GM23338 (cell line): ENCODE data around the gene CSPG4. TPM values are rescaled to one million over a fixed set of nuclear protein-coding genes. Genes with fewer than 3 reads are reported as not detected.
"Not testable (repeated sequence)": the region's sequence is repeated elsewhere in the genome, so short reads cannot be mapped to it uniquely, and the experiment has no call there.

ENCODE experiments used
- ATAC-seq: fragments of 200-7000 bp; cut with Tn5 transposase; 3 replicates; pipeline ENCODE4 v1.9.1; 2020
- DNase-seq: peaks from one replicate; pipeline ENCODE4 v3.0.0-alpha.2; 2015; ENCODE audit warnings: low spot score
- H2AFZ ChIP-seq: fragments of 200-600 bp; sonication (generic); 2 replicates; pipeline ENCODE4 v1.8.0; 2016; ENCODE audit warnings: antibody characterized with exemption, mild to moderate bottlenecking, moderate library complexity
- H3F3A ChIP-seq: fragments of 200-600 bp; sonication (generic); replicated peaks from 2 replicates; pipeline ENCODE4 v1.8.0; 2017; ENCODE audit warnings: antibody characterized with exemption, mixed run types, low read depth
- H3K27ac ChIP-seq: fragments of 200-600 bp; sonication (generic); 2 replicates; pipeline ENCODE4 v1.6.1; 2016; ENCODE audit warnings: low read depth
- H3K27me3 ChIP-seq: fragments of 200-600 bp; sonication (generic); 2 replicates; pipeline ENCODE4 v1.8.0; 2016; ENCODE audit warnings: mild to moderate bottlenecking, mixed run types, moderate library complexity; ENCODE audit not compliant: insufficient read depth
- H3K36me3 ChIP-seq: fragments of 200-600 bp; sonication (generic); 2 replicates; pipeline ENCODE4 v1.8.0; 2016; ENCODE audit warnings: mild to moderate bottlenecking; ENCODE audit not compliant: insufficient read depth
- H3K4me1 ChIP-seq: fragments of 200-600 bp; sonication (generic); 2 replicates; pipeline ENCODE4 v1.8.0; 2016; ENCODE audit warnings: mild to moderate bottlenecking, moderate library complexity; ENCODE audit not compliant: insufficient read depth
- H3K4me2 ChIP-seq: fragments of 200-600 bp; sonication (generic); 2 replicates; pipeline ENCODE4 v1.7.1; 2017; ENCODE audit warnings: mixed run types
- H3K4me3 ChIP-seq: fragments of 200-600 bp; sonication (generic); 2 replicates; pipeline ENCODE4 v1.6.1; 2016; ENCODE audit warnings: mixed run types
- H3K79me2 ChIP-seq: fragments of 200-600 bp; sonication (generic); replicated peaks from 2 replicates; pipeline ENCODE4 v1.8.0; 2017; ENCODE audit warnings: mild to moderate bottlenecking; ENCODE audit not compliant: insufficient read depth
- H3K9me2 ChIP-seq: fragments of 200-600 bp; sonication (generic); 2 replicates; pipeline ENCODE4 v1.8.0; 2017; ENCODE audit not compliant: insufficient read depth
- H4K20me1 ChIP-seq: fragments of 200-600 bp; sonication (generic); replicated peaks from 2 replicates; pipeline ENCODE4 v1.8.0; 2017; ENCODE audit warnings: mild to moderate bottlenecking; ENCODE audit not compliant: insufficient read depth
- H3K27ac Mint-ChIP-seq: 2 replicates; pipeline ENCODE4 v1.8.0; 2020; ENCODE audit warnings: inconsistent platforms, mild to moderate bottlenecking, moderate library complexity, mixed read lengths
- H3K27me3 Mint-ChIP-seq: 3 replicates; pipeline ENCODE4 v1.8.0; 2022; ENCODE audit warnings: low read depth, mild to moderate bottlenecking, moderate library complexity, mixed read lengths, inconsistent platforms; ENCODE audit not compliant: insufficient read depth, poor library complexity
- H3K36me3 Mint-ChIP-seq: 3 replicates; pipeline ENCODE4 v1.8.0; 2021; ENCODE audit warnings: low read depth, mild to moderate bottlenecking, inconsistent platforms, moderate library complexity, mixed read lengths
- H3K4me1 Mint-ChIP-seq: 3 replicates; pipeline ENCODE4 v1.8.0; 2020; ENCODE audit warnings: mild to moderate bottlenecking, inconsistent platforms, mixed read lengths
- H3K4me3 Mint-ChIP-seq: 3 replicates; pipeline ENCODE4 v1.8.0; 2021; ENCODE audit warnings: moderate library complexity, mild to moderate bottlenecking, inconsistent platforms, mixed read lengths
- H3K9me3 Mint-ChIP-seq: 3 replicates; pipeline ENCODE4 v1.8.0; 2020; ENCODE audit warnings: moderate library complexity, mild to moderate bottlenecking, inconsistent platforms, mixed read lengths
- CREB1 ChIP-seq: fragments of 250-450 bp; sonication (Bioruptor Pico); IDR thresholded peaks from 2 replicates; pipeline ENCODE4 v1.5.0; 2020; ENCODE audit warnings: low read depth, mild to moderate bottlenecking, moderate library complexity
- EZH2 ChIP-seq: fragments of 200-600 bp; sonication (generic); IDR thresholded peaks from one replicate; pipeline ENCODE4 v1.8.0; 2017; ENCODE audit warnings: antibody characterized with exemption, mild to moderate bottlenecking, low read depth; ENCODE audit not compliant: unreplicated experiment
- NANOG ChIP-seq: IDR thresholded peaks from 2 replicates; pipeline ENCODE4 v1.6.1; 2016; ENCODE audit warnings: antibody characterized with exemption, borderline replicate concordance
- ZNF114 ChIP-seq: fragments of 250-450 bp; sonication (Bioruptor Pico); IDR thresholded peaks from 2 replicates; pipeline ENCODE4 v1.5.0; 2020; ENCODE audit warnings: mild to moderate bottlenecking, moderate library complexity
- ZNF462 ChIP-seq: fragments of 250-450 bp; sonication (Bioruptor Pico); IDR thresholded peaks from 2 replicates; pipeline ENCODE4 v1.5.0; 2020; ENCODE audit warnings: mild to moderate bottlenecking, moderate library complexity
- polyA plus RNA-seq: library from polyadenylated mRNA; unstranded; fragments of >200 nt; fragmentation: Nextera tagmentation; extraction: Ambion mirVana; gene quantifications from 2 replicates; pipeline ENCODE4 v1.2.1, GENCODE V29; 2016
- total RNA-seq: library from RNA; depleted of rRNA; stranded (reverse); fragments of >200 nt; shearing (Covaris generic); gene quantifications from 2 replicates; pipeline ENCODE4 v1.2.3, GENCODE V29; 2014
- TF ChIP-seq, protein P1 (sequence below): IDR thresholded peaks from one replicate; pipeline ENCODE4 v1.6.1; 2018; ENCODE audit warnings: antibody characterized with exemption; ENCODE audit not compliant: unreplicated experiment

The CSPG4 gene
- total and polyA plus RNA-seq, 2 experiments from 2014 or later = 0.27 to 4.0 TPM

GRCh38 chr15:75680007-75680789 lies 32.5 kb downstream of the CSPG4 start:
- no peaks in the 10 kb centered on the region for H3K79me2 ChIP-seq
- Mint-ChIP-seq H3K27me3 (peaks cover 26% of the 10 kb centered on the region), H3K36me3 (no peaks in the 10 kb centered on the region; the same call in 2 of the 3 replicates), H3K27ac (peak overlapping the region; percentile 65; the same call in 1 of the 2 replicates), H3K9me3 (no peaks in the 10 kb centered on the region), H3K4me1 (peaks cover 36% of the 10 kb centered on the region), H3K4me3 (no peak overlapping the region; the same call in 2 of the 3 replicates)
- no peak overlapping the region for H2AFZ ChIP-seq
- H3K36me3 ChIP-seq = no peaks in the 10 kb centered on the region
- no peaks in the 10 kb centered on the region for H4K20me1 ChIP-seq
- peaks cover 12% of the 10 kb centered on the region; the same call in 1 of the 2 replicates for H3F3A ChIP-seq
- H3K27me3 ChIP-seq = no peaks in the 10 kb centered on the region
- peaks cover 16% of the 10 kb centered on the region for H3K4me1 ChIP-seq
- no peaks in the 10 kb centered on the region for H3K9me2 ChIP-seq
- 0 out of 2 replicates have a peak overlapping the region, but pooled peaks have one; percentile 51 for H3K4me2 ChIP-seq
- no peak overlapping the region for H3K4me3 ChIP-seq
- ATAC-seq (peak; percentile 68), DNase-seq (peak; percentile 60)
- no peak for TF ChIP-seq EZH2
- TF ChIP-seq ZNF462 = no peak
- TF ChIP-seq ZNF114 (CRISPR knock-in tag) = no peak
- TF ChIP-seq NANOG = no peak
- no peak for TF ChIP-seq CREB1 (CRISPR knock-in tag)
- TF ChIP-seq, protein P1, sequence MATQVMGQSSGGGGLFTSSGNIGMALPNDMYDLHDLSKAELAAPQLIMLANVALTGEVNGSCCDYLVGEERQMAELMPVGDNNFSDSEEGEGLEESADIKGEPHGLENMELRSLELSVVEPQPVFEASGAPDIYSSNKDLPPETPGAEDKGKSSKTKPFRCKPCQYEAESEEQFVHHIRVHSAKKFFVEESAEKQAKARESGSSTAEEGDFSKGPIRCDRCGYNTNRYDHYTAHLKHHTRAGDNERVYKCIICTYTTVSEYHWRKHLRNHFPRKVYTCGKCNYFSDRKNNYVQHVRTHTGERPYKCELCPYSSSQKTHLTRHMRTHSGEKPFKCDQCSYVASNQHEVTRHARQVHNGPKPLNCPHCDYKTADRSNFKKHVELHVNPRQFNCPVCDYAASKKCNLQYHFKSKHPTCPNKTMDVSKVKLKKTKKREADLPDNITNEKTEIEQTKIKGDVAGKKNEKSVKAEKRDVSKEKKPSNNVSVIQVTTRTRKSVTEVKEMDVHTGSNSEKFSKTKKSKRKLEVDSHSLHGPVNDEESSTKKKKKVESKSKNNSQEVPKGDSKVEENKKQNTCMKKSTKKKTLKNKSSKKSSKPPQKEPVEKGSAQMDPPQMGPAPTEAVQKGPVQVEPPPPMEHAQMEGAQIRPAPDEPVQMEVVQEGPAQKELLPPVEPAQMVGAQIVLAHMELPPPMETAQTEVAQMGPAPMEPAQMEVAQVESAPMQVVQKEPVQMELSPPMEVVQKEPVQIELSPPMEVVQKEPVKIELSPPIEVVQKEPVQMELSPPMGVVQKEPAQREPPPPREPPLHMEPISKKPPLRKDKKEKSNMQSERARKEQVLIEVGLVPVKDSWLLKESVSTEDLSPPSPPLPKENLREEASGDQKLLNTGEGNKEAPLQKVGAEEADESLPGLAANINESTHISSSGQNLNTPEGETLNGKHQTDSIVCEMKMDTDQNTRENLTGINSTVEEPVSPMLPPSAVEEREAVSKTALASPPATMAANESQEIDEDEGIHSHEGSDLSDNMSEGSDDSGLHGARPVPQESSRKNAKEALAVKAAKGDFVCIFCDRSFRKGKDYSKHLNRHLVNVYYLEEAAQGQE = no peak
- peak overlapping the region; percentile 74; the same call in 1 of the 2 replicates for H3K27ac ChIP-seq

- H3K4me3 Mint-ChIP-seq, H3K4me3 ChIP-seq, H3K27me3 ChIP-seq, DNase-seq, H3K36me3 Mint-ChIP-seq, H2AFZ ChIP-seq, H3K79me2 ChIP-seq, H3K36me3 ChIP-seq, H3K27ac Mint-ChIP-seq, H3K9me3 Mint-ChIP-seq, H3K9me2 ChIP-seq, H4K20me1 ChIP-seq, H3K27ac ChIP-seq, H3K4me2 ChIP-seq, ATAC-seq: not testable (repeated sequence)
- Histone ChIP-seq H3K4me1 (peaks cover 12% of the 10 kb centered on the region), H3F3A (peaks cover 12% of the 10 kb centered on the region; the same call in 1 of the 2 replicates)
- Mint-ChIP-seq H3K4me1 (peaks cover 29% of the 10 kb centered on the region), H3K27me3 (peaks cover 17% of the 10 kb centered on the region)
Measured at GRCh38 chr15:75678324-75678690, 34.3 kb downstream of the CSPG4 start.
